Inferior parietal cortex (tissue), 1 donor: ENCODE results near the gene SELENOF.

ENCODE experiments used
- DNase-seq: peaks from one replicate; pipeline ENCODE4 v3.0.0-alpha.2; 2016; ENCODE audit errors: extremely low spot score

Gene SELENOF

DNA sequence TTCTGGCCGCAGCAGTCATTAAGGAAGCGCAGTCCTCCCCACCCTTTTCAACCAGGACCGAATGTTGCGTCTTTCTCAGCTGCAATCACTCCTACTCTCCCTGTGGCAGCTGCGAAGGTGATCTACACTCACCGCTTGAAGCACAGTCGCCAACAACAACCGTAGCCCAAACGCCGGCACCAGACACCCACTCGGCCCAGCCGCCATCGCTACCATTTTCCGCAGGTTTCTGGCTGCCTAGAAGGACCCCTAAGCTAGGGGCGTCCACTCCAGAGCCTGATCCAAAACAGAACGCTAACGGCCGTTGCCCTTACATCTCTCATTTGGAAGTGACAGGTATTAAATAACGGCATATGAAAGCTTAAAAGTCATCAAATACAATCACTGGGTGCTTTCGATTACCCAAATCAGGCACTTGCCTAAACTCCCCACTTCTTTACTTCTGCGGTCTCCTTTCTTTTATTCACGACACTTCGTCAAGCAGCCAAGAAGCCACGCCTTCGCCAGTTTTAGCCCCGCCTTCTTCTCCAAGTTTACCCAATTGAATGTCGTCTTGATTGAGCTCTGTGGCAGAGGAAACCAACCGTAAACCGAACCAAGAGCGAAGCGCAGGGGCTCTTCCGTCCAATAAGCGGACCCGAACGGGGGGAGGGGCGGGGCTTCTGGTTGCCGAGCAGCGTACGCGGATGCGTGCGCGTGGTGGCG lies at the start of gene SELENOF:
Gene SELENOF, minus strand, starts transcription at position 231 of the 705 bp plus-strand sequence. Its CDS starts 15 bp downstream, at position 216.
- peak; percentile 100 for DNase-seq

- DNase-seq, result no peak
Observed at GRCh38 chr1:86960548-86960947, 46.6 kb upstream of the SELENOF start.

GRCh38 chr1:86957221-86957620 lies 43.3 kb upstream of the SELENOF start:
- DNase-seq, result no peak

GRCh38 chr1:86956221-86956620 lies 42.3 kb upstream of the SELENOF start:
- no peak for DNase-seq

- no peak for DNase-seq
Observed at GRCh38 chr1:86955678-86956077, 41.8 kb upstream of the SELENOF start.

- DNase-seq, result no peak
Observed at GRCh38 chr1:86953167-86953566, 39.2 kb upstream of the SELENOF start.

DNA sequence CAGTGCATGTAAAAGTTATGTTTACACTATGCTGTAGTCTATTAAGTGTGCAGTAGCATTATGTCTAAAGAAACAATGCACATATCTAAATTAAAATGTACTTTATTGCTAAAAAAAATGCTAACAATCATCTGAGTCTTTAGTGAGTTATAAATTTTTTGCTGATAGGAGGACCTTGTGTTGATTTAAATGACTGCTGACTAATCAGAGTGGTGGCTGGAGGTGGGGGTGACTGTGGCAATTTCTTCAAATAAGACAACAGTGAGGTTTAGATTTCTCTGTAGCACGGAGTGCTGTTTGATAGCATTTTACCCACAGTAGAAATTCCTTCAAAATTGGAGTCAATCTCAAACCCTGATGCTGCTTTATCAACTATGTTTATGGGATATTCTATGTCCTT lies 37.5 kb upstream of the SELENOF start:
- DNase-seq, result no peak

- DNase-seq, result no peak
Observed at GRCh38 chr1:86950712-86951419, 36.9 kb upstream of the SELENOF start.

- DNase-seq, result no peak
Observed at GRCh38 chr1:86948212-86948611, 34.3 kb upstream of the SELENOF start.

DNA sequence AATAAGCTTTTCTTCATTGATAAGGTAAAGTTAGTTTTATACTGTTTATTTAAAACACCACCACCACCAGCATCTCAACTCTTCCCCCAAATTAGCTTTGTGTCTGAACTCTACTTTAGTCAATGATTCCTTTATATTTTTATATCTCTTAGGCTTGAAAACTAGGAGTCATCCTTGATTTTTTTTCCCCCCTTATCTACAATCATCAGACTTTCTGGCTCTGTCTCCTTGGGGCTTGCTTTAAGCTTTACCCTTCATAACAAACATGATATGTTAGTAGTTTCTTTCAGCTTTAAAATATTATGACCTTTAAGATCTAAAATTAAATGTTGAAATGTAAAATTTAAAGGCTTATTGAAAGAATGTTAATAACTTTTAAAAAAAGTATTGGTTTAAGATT lies 28.8 kb upstream of the SELENOF start:
- DNase-seq, result no peak

DNA sequence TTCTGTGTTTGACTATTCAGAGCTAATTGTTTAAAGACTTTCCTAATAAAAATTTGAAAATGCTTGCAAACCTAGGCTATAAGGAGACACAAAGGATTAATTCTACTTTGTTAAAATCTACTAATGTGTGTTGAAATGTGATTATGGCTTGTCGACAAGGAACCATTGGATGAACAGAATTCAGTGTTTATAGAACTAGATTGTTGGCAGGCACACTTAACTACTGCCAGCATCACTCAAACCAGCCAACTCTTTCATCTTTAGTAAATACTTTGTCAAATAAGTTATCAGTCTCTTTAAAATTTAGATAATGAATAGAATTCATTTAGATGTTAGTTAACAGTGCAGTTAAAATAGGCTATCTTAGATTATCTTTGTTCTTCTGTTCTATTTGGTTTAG lies 28.1 kb upstream of the SELENOF start:
- DNase-seq, result no peak

- no peak for DNase-seq
Observed at GRCh38 chr1:86940599-86940998, 26.7 kb upstream of the SELENOF start.

DNA sequence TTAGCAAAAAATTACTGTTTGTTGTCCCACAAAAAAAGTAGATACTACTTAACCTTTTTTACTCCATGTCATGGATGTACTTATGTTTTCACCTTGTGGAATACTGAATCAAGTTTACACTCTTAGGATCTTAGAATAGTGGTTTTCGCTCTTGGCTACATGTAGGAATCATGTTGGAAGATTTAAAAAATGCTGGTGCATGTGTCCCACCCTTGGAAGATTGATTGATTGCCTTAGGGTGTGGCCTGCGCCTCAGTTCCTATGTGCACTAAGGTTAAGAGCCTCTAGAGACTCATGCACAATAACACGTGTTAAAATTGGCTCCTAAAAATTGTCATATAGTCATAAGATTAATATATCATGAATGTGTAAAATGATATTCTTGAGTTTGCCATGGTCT lies 25.5 kb upstream of the SELENOF start:
- no peak for DNase-seq

DNA sequence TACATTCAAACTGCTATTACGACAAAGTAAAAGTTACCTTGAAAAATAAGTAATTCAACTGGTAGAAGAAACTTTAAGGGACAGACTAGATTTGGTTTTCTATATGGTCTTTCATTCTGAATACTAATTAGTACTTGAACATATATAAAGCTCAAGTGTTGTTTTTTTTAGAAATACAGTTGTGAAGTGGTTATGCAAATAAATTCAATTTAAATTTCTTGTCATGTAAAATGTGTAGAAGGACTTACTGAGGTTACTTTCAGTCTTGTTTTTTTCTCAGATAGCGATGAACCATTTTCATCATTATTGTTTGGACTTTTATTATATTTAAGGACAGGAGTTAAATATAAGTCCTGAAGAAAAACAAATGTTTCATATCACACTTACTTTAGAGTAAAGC lies 24.9 kb upstream of the SELENOF start:
- DNase-seq, result no peak

- no peak for DNase-seq
Observed at GRCh38 chr1:86938450-86938849, 24.5 kb upstream of the SELENOF start.

DNA sequence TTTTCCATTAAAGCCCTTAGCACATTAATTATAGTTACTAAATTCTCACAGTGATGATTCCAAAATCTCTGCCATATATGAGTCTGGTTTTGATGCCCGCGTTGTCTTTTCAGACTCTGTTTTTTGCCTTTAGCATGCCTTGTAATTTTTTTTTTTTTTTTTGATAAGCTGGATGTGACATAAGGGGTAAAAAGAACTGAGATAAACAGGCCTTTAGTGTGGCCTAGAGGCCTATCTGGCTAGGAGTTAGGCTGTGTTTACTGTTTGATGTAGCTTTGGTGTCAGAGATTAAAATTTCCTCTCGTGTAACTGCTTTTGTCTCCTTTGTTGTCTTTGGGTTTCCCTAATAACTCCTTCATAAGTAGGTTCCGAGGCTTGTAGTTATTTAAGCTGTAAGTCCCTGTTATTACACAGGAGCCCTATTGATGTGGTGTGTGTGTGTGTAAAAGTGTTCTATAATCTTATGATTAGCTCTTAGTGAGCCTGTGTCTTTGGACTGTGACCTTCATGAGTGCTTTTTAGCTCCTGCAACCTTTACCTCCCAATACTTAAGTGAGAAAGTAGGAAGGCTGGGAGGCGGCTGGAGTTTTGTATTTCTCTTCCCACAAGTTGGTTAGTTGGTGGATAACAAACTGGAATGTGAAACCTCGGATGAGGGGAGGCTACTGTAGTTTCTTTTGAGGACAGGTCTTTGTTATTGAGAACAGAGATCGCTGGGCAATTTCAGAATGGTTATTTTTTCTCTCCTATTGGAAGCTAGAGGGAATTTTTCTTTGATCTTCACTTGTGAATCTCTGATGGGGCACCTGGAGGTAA lies 19.8 kb upstream of the SELENOF start:
- DNase-seq, result no peak

GRCh38 chr1:86933051-86933450 lies 19.1 kb upstream of the SELENOF start:
- no peak for DNase-seq

- DNase-seq, result no peak
Observed at GRCh38 chr1:86928819-86929218, 14.9 kb upstream of the SELENOF start.

DNA sequence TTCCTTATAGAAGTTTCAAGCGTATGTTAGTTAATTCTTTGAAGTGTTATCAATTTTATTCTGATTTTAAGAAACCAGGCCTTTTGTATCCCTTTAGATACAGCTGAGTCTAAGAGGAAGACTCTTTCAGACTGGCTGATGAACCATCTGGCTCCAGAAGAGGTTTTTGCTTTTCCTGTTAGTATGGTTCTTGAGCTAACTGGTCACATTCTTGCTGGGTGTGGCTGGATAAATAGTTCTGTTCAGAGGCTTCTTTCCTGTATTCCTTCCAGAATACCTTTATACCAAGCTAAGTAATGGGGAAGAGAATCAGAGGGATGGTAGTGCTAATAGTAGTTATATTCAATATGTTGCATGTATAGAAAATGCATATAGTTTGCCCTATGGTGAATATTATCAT lies 13.0 kb upstream of the SELENOF start:
- no peak for DNase-seq

- DNase-seq, result no peak
Observed at GRCh38 chr1:86925742-86926141, 11.8 kb upstream of the SELENOF start.

- no peak for DNase-seq
Observed at GRCh38 chr1:86924324-86924960, 10.5 kb upstream of the SELENOF start.

DNA sequence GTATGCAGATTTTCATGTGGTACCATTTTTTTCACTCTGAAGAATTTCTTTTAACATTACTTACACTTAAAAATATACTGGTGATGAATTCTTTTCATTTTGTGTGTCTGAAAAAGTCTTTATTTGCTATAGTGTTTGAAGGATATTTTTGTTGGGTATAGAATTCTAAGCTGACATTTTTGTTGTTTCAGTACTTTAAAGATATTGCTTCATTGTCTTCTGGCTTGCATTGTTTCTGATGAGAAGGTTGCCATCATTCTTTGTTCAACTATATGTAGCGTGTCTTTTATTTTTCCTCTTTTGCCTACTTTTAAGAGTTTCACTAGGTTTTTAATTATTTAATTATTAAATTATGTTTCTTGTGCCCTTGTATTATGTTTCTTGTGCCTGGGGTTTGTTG lies 8.5 kb upstream of the SELENOF start:
- no peak for DNase-seq
